Measurements from ENCODE around the gene CCDC43.
A peak's percentile ranks its signal among the peaks of the same experiment; 100 is the strongest.
"Not testable (repeated sequence)": the region's sequence is repeated elsewhere in the genome, so short reads cannot be mapped to it uniquely, and the experiment has no call there.

Gene CCDC43

GRCh38 chr17:44642834-44643233 lies 46.7 kb downstream of the CCDC43 start:
- TF ChIP-seq CTCF (IDR thresholded peaks at IDR 0.05; ENCODE audit: low read depth, low read length) = no peak
- DNase-seq (ENCODE audit: low read depth, low spot score) = no peak
- in situ Hi-C loops (cut with HindIII; ENCODE audit: low sequenced_read_pairs) = no loop called here
- H3K4me3 ChIP-seq (ENCODE audit: low read depth, low read length) = no peak overlapping the region

GRCh38 chr17:44637066-44637465 lies 52.5 kb downstream of the CCDC43 start:
- DNase-seq (ENCODE audit: low read depth, low spot score) = peak; percentile 30
- no peak overlapping the region for H3K4me3 ChIP-seq (ENCODE audit: low read depth, low read length)
- in situ Hi-C loops (cut with HindIII; ENCODE audit: low sequenced_read_pairs) = no loop called here
- TF ChIP-seq CTCF (IDR thresholded peaks at IDR 0.05; ENCODE audit: low read depth, low read length) = no peak

- TF ChIP-seq CTCF (IDR thresholded peaks at IDR 0.05; ENCODE audit: low read depth, low read length) = peak; percentile 41
- no peak overlapping the region for H3K4me3 ChIP-seq (ENCODE audit: low read depth, low read length)
- in situ Hi-C loops (cut with HindIII; ENCODE audit: low sequenced_read_pairs) = no loop called here
- peak; percentile 64 for DNase-seq (ENCODE audit: low read depth, low spot score)
These were observed 53.0 kb downstream of the CCDC43 start for GRCh38 chr17:44636562-44636961.

GRCh38 chr17:44634401-44634800 lies 55.2 kb downstream of the CCDC43 start:
- not testable (repeated sequence) for H3K4me3 ChIP-seq (ENCODE audit: low read depth, low read length); DNase-seq (ENCODE audit: low read depth, low spot score)

GRCh38 chr17:44633998-44634397 lies 55.6 kb downstream of the CCDC43 start:
- in situ Hi-C loops (cut with HindIII; ENCODE audit: low sequenced_read_pairs) = no loop called here
- no peak overlapping the region for H3K4me3 ChIP-seq (ENCODE audit: low read depth, low read length)
- TF ChIP-seq CTCF (IDR thresholded peaks at IDR 0.05; ENCODE audit: low read depth, low read length) = no peak
- DNase-seq (ENCODE audit: low read depth, low spot score) = no peak

More at GRCh38 chr17:44634401-44634800, 55.2 kb downstream of the CCDC43 start:
- in situ Hi-C loops (cut with HindIII; ENCODE audit: low sequenced_read_pairs) = not testable (repeated sequence)

- no peak for DNase-seq (ENCODE audit: low read depth, low spot score)
- H3K4me3 ChIP-seq (ENCODE audit: low read depth, low read length) = no peak overlapping the region
- no peak for TF ChIP-seq CTCF (IDR thresholded peaks at IDR 0.05; ENCODE audit: low read depth, low read length)
- in situ Hi-C loops (cut with HindIII; ENCODE audit: low sequenced_read_pairs) = no loop called here
These were observed 58.9 kb downstream of the CCDC43 start for GRCh38 chr17:44630703-44631102.

- no peak for DNase-seq (ENCODE audit: low read depth, low spot score)
- no peak overlapping the region for H3K4me3 ChIP-seq (ENCODE audit: low read depth, low read length)
- TF ChIP-seq CTCF (IDR thresholded peaks at IDR 0.05; ENCODE audit: low read depth, low read length) = no peak
- in situ Hi-C loops (cut with HindIII; ENCODE audit: low sequenced_read_pairs) = no loop called here
These were observed 60.3 kb downstream of the CCDC43 start for GRCh38 chr17:44629314-44629713.
